ENCODE data around the gene BNC2. TPM values are rescaled to one million over a fixed set of nuclear protein-coding genes. Genes with fewer than 3 reads are reported as not detected.

The BNC2 gene
- total and polyA plus RNA-seq, 2 of the 4 experiments (the other 2 are of a cell fraction) = 15.5 to 45.2 TPM

DNA sequence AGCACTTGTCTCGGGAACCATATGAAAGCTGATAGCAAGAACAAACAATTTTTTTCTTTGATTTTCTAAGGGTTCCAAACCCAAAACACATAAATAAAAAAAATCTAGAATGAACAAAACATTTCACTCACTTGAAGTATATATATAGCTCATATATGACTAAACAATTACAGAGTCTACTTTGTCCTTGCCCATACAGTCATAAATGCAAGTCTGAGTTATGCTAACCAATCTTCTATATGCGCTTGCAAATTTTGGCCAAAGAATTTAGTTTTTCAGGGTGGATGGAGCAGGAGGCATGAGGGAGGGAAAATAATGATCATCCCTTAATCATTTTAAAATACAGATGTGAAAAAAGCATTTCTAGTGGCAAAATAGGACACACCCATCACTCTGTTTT is 370.1 kb downstream of the BNC2 start:
- H2BK20ac ChIP-seq (ENCODE audit: low read depth, low read length) = no peak overlapping the region
- no peak overlapping the region for H4K5ac ChIP-seq (ENCODE audit: low read depth, low read length)
- H2AK5ac ChIP-seq (ENCODE audit: low read depth, low read length) = no peak overlapping the region
- H3K79me1 ChIP-seq (ENCODE audit: low read depth in 1 of 2, low read length in 2 of 2) = peaks cover 20 to 37% of the 10 kb centered on the region in 2 experiments; a peak in 3 of 4 replicates
- peak overlapping the region; percentile 35 to 77; a peak in 2 of 4 replicates for H4K8ac ChIP-seq (ENCODE audit: low read depth in 2 of 2, low read length in 2 of 2)
- peak overlapping the region; percentile 81 for H2BK5ac ChIP-seq (ENCODE audit: low read depth, low read length, poor library complexity, severe bottlenecking)
- no peak for ATAC-seq (ENCODE audit: low read depth)
- dilution Hi-C loops (cut with HindIII; ENCODE audit: low sequenced_read_pairs, unreplicated experiment) = no loop called here
- DNase-seq = no peak
- no peak overlapping the region for H2AFZ ChIP-seq (replicated peaks; ENCODE audit: low read length, poor library complexity)
- TF ChIP-seq, protein P1, sequence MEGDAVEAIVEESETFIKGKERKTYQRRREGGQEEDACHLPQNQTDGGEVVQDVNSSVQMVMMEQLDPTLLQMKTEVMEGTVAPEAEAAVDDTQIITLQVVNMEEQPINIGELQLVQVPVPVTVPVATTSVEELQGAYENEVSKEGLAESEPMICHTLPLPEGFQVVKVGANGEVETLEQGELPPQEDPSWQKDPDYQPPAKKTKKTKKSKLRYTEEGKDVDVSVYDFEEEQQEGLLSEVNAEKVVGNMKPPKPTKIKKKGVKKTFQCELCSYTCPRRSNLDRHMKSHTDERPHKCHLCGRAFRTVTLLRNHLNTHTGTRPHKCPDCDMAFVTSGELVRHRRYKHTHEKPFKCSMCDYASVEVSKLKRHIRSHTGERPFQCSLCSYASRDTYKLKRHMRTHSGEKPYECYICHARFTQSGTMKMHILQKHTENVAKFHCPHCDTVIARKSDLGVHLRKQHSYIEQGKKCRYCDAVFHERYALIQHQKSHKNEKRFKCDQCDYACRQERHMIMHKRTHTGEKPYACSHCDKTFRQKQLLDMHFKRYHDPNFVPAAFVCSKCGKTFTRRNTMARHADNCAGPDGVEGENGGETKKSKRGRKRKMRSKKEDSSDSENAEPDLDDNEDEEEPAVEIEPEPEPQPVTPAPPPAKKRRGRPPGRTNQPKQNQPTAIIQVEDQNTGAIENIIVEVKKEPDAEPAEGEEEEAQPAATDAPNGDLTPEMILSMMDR (conservative IDR thresholded peaks at IDR 0.05; ENCODE audit: low read depth, low read length) = no peak
- TF ChIP-seq NFE2L2 (IDR thresholded peaks at IDR 0.05; ENCODE audit: low read depth, low read length) (no peak), RCOR1 (IDR thresholded peaks at IDR 0.05; ENCODE audit: insufficient replicate concordance, low read length) (no peak)
- no peak overlapping the region for H3K4me2 ChIP-seq (ENCODE audit: low read depth, low read length)
- peak overlapping the region; percentile 21; the same call in 1 of the 2 replicates for H3K4ac ChIP-seq (ENCODE audit: low read depth, low read length)
- H3K9me3 ChIP-seq (ENCODE audit: control insufficient read depth, insufficient read depth, low read length) = no peaks in the 10 kb centered on the region
- H3K36me3 ChIP-seq (ENCODE audit: control insufficient read depth, insufficient read depth, low read length) = no peaks in the 10 kb centered on the region
- peak overlapping the region; percentile 58; the same call in 1 of the 2 replicates for H2BK120ac ChIP-seq (ENCODE audit: low read depth, low read length)
- ChIA-PET POLR2A (ENCODE audit: unreplicated experiment) (no interaction called here), CTCF (no interaction called here)
- H3K14ac ChIP-seq (replicated peaks; ENCODE audit: low read depth, low read length) = peak overlapping the region; percentile 23; the same call in 1 of the 2 replicates
- H3K27me3 ChIP-seq (ENCODE audit: control insufficient read depth, insufficient read depth, low read length) = no peaks in the 10 kb centered on the region
- no TSS peak for BruUV-seq (replicated peaks)
- peak overlapping the region; percentile 29; the same call in 1 of the 3 replicates for H2BK15ac ChIP-seq (ENCODE audit: low read depth, low read length)
- H3K4me3 ChIP-seq (ENCODE audit: insufficient read depth, low read depth, low read length) = no peak overlapping the region
- intact Hi-C loops (cut with micrococcal nuclease) = loop anchor here (5.0 kb wide), 1 partner anchor 163 kb away; no protein-coding TSS in a partner anchor
- H3K4me1 ChIP-seq (ENCODE audit: control insufficient read depth, insufficient read depth, low read length) = peaks cover 10% of the 10 kb centered on the region
- in situ Hi-C loops (cut with MboI; ENCODE audit: low sequenced_read_pairs) = no loop called here
- H3K23ac ChIP-seq (ENCODE audit: low read depth, low read length) = no peak overlapping the region; the same call in 1 of the 2 replicates
- H4K20me1 ChIP-seq (ENCODE audit: insufficient read depth, low read length) = no peaks in the 10 kb centered on the region
- no peak overlapping the region for H2AK9ac ChIP-seq (replicated peaks; ENCODE audit: low read depth, low read length, poor library complexity)
- H3K9ac ChIP-seq (ENCODE audit: low read depth, low read length) = no peak overlapping the region
- no peak overlapping the region for H3K56ac ChIP-seq (ENCODE audit: extremely low read depth, insufficient read depth, low read length)
- H3K27ac ChIP-seq (ENCODE audit: insufficient read depth, low read length) = no peak overlapping the region
- peaks cover 7% of the 10 kb centered on the region for H3K9me1 ChIP-seq (ENCODE audit: insufficient read depth, low read length)
- no CpG with 5 or more reads among the region's 2 CpGs for WGBS, 2 experiments (ENCODE audit: extremely low coverage in 2 of 2, insufficient read length in 1 of 2)
- no peak overlapping the region for H4K91ac ChIP-seq (ENCODE audit: insufficient read depth, low read depth, low read length)
- H3K18ac ChIP-seq (ENCODE audit: low read depth, low read length) = no peak overlapping the region
